Endodermal cell (in vitro differentiated cells): Measurements from ENCODE around the gene PPP1R36. TPM values are rescaled to one million over a fixed set of nuclear protein-coding genes. Genes with fewer than 3 reads are reported as not detected.

Source experiments
- DNase-seq: peaks from one replicate; pipeline ENCODE4 v3.0.0-alpha.2; 2017
- H3K27ac ChIP-seq: 2 replicates; pipeline ENCODE4 v1.5.1; 2013; ENCODE audit warnings: mild to moderate bottlenecking, low read depth, low read length, moderate library complexity
- H3K27me3 ChIP-seq: 2 replicates; pipeline ENCODE4 v1.6.1; 2013; ENCODE audit warnings: mild to moderate bottlenecking, low read length, moderate library complexity; ENCODE audit not compliant: insufficient read depth, control insufficient read depth, poor library complexity, severe bottlenecking
- H3K36me3 ChIP-seq: 2 replicates; pipeline ENCODE4 v1.7.0; 2013; ENCODE audit warnings: mild to moderate bottlenecking, low read length, moderate library complexity; ENCODE audit not compliant: control insufficient read depth, insufficient read depth
- H3K4me1 ChIP-seq: one replicate; pipeline ENCODE4 v1.7.0; 2013; ENCODE audit warnings: low read length; ENCODE audit not compliant: control insufficient read depth, insufficient read depth
- H3K4me3 ChIP-seq: 2 replicates; pipeline ENCODE4 v1.5.1; 2013; ENCODE audit warnings: mild to moderate bottlenecking, low read length, moderate library complexity
- H3K9ac ChIP-seq: 2 replicates; pipeline ENCODE4 v1.6.1; 2013; ENCODE audit warnings: mild to moderate bottlenecking, low read length, moderate library complexity; ENCODE audit not compliant: poor library complexity, severe bottlenecking; ENCODE audit errors: extremely low read depth
- H3K9me3 ChIP-seq: 2 replicates; pipeline ENCODE4 v1.6.1; 2013; ENCODE audit warnings: mild to moderate bottlenecking, low read length, moderate library complexity; ENCODE audit not compliant: control insufficient read depth
- H3K27ac Mint-ChIP-seq: 2 replicates; pipeline ENCODE4 v1.8.0; 2020; ENCODE audit warnings: mixed read lengths
- H3K27me3 Mint-ChIP-seq: 2 replicates; pipeline ENCODE4 v1.8.0; 2021; ENCODE audit warnings: mild to moderate bottlenecking, mixed read lengths; ENCODE audit not compliant: insufficient read depth
- H3K36me3 Mint-ChIP-seq: 2 replicates; pipeline ENCODE4 v1.8.0; 2020; ENCODE audit warnings: low read depth, mixed read lengths
- H3K4me1 Mint-ChIP-seq: 2 replicates; pipeline ENCODE4 v1.8.0; 2020; ENCODE audit warnings: mixed read lengths
- H3K4me3 Mint-ChIP-seq: 2 replicates; pipeline ENCODE4 v1.8.0; 2020; ENCODE audit warnings: mild to moderate bottlenecking, moderate library complexity, mixed read lengths
- H3K9me3 Mint-ChIP-seq: 2 replicates; pipeline ENCODE4 v1.8.0; 2020; ENCODE audit warnings: mild to moderate bottlenecking, mixed read lengths
- CTCF ChIP-seq: fragments of 200-600 bp; sonication (generic); conservative IDR thresholded peaks from 2 replicates; pipeline ENCODE4 v1.5.0; 2021; ENCODE audit warnings: antibody characterized with exemption, mild to moderate bottlenecking
- WGBS, 2 experiments: methylation state at CpG; one replicate each; pipeline versions ENCODE4 v1.1.5 to v1.1.7; 2013; ENCODE audit warnings: missing lambda C conversion rate in 2 of 2, mixed read lengths in 1 of 2; ENCODE audit not compliant: insufficient coverage in 1 of 2, insufficient read length in 1 of 2; 5-methylcytosine and 5-hydroxymethylcytosine counted together
- total RNA-seq, 2 donors: library from RNA; stranded (reverse); fragmentation: NEBNext Ultra II Directional in 1 of 2; extraction: Animal tissue kit (Norgen Biotek cat#: 25700) in 1 of 2; gene quantifications; 2 replicates in 1 of 2; 3 replicates in 1 of 2; pipeline ENCODE4 v1.2.1, GENCODE V29; 2021

PPP1R36 gene
- total RNA-seq, 2 donors from 2014 or later: 0.24 to 1.2 TPM

GRCh38 chr14:64580467-64580866 lies 30.7 kb downstream of the PPP1R36 start:
- no peaks in the 10 kb centered on the region for H3K9me3 Mint-ChIP-seq
- no peak overlapping the region for H3K4me3 ChIP-seq
- peaks cover 20% of the 10 kb centered on the region for H3K4me1 Mint-ChIP-seq
- peaks cover 11% of the 10 kb centered on the region for H3K4me1 ChIP-seq
- no peak overlapping the region for H3K4me3 Mint-ChIP-seq
- H3K27ac Mint-ChIP-seq: peak overlapping the region; percentile 87
- no peak overlapping the region for H3K27ac ChIP-seq
- no peak overlapping the region for H3K9ac ChIP-seq
- H3K36me3 Mint-ChIP-seq: no peaks in the 10 kb centered on the region
- DNase-seq: no peak
- no peaks in the 10 kb centered on the region for H3K36me3 ChIP-seq
- no peaks in the 10 kb centered on the region for H3K9me3 ChIP-seq
- WGBS, 2 experiments: 66 to 93% methylated on average over 5 to 7 of the region's 7 CpGs
- no peak for TF ChIP-seq CTCF
- no peaks in the 10 kb centered on the region for H3K27me3 ChIP-seq
- no peaks in the 10 kb centered on the region for H3K27me3 Mint-ChIP-seq

GRCh38 chr14:64581363-64581762 lies 31.6 kb downstream of the PPP1R36 start:
- H3K9me3 Mint-ChIP-seq: no peaks in the 10 kb centered on the region
- Histone ChIP-seq H3K9ac (peak overlapping the region; percentile 22), H3K4me3 (no peak overlapping the region), H3K27ac (no peak overlapping the region), H3K9me3 (no peaks in the 10 kb centered on the region), H3K4me1 (peaks cover 11% of the 10 kb centered on the region), H3K27me3 (no peaks in the 10 kb centered on the region), H3K36me3 (no peaks in the 10 kb centered on the region)
- no peaks in the 10 kb centered on the region for H3K36me3 Mint-ChIP-seq
- H3K27ac Mint-ChIP-seq: peak overlapping the region; percentile 87
- no peak for TF ChIP-seq CTCF
- DNase-seq: no peak
- no peak overlapping the region for H3K4me3 Mint-ChIP-seq
- 100% methylated on average over 1 of the region's 2 CpGs; no CpG with 5 or more reads in 1 of the 2 experiments for WGBS, 2 experiments
- H3K27me3 Mint-ChIP-seq: no peaks in the 10 kb centered on the region
- peaks cover 20% of the 10 kb centered on the region for H3K4me1 Mint-ChIP-seq

- Histone ChIP-seq H3K36me3 (no peaks in the 10 kb centered on the region), H3K27me3 (no peaks in the 10 kb centered on the region), H3K9ac (no peak overlapping the region), H3K4me1 (peaks cover 11% of the 10 kb centered on the region), H3K4me3 (no peak overlapping the region), H3K9me3 (no peaks in the 10 kb centered on the region), H3K27ac (no peak overlapping the region)
- Mint-ChIP-seq H3K27ac (no peak overlapping the region), H3K9me3 (no peaks in the 10 kb centered on the region), H3K27me3 (no peaks in the 10 kb centered on the region), H3K36me3 (no peaks in the 10 kb centered on the region), H3K4me1 (peaks cover 20% of the 10 kb centered on the region), H3K4me3 (no peak overlapping the region)
- WGBS, 2 experiments: 75 to 84% methylated on average over 2 to 5 of the region's 5 CpGs
- DNase-seq: no peak
- TF ChIP-seq CTCF: no peak
Measured at GRCh38 chr14:64581817-64582216, 32.1 kb downstream of the PPP1R36 start.
